GM19468 (cell line): ENCODE measurements around the gene STAC3.
"Not testable (repeated sequence)": the region's sequence is repeated elsewhere in the genome, so short reads cannot be mapped to it uniquely, and the experiment has no call there.

Experiments used
- ATAC-seq: cut with Tn5 transposase; IDR thresholded peaks from one replicate; pipeline ENCODE4 v1.9.1; 2021; ENCODE audit warnings: mild to moderate bottlenecking, moderate library complexity, moderate number of reproducible peaks; ENCODE audit not compliant: unreplicated experiment; ENCODE audit errors: extremely low read depth

Gene STAC3

GRCh38 chr12:57250956-57251355 lies at the start of gene STAC3:
Gene STAC3 (minus strand): TSS chr12:57251187. CDS start chr12:57249636, 1,551 bp downstream.
- no peak for ATAC-seq

GRCh38 chr12:57299514-57300016 lies 48.6 kb upstream of the STAC3 start:
- no peak for ATAC-seq

- no peak for ATAC-seq
Measured at GRCh38 chr12:57296291-57296690, 45.3 kb upstream of the STAC3 start.

- ATAC-seq = not testable (repeated sequence)
Measured at GRCh38 chr12:57282073-57282472, 31.1 kb upstream of the STAC3 start.

- ATAC-seq = no peak
Measured at GRCh38 chr12:57280211-57281062, 29.4 kb upstream of the STAC3 start.

- ATAC-seq = no peak
Measured at GRCh38 chr12:57278465-57279381, 27.7 kb upstream of the STAC3 start.

- ATAC-seq = no peak
Measured at GRCh38 chr12:57276935-57277563, 26.1 kb upstream of the STAC3 start.

- ATAC-seq = not testable (repeated sequence)
Measured at GRCh38 chr12:57276233-57276632, 25.2 kb upstream of the STAC3 start.

- ATAC-seq = no peak
Measured at GRCh38 chr12:57273516-57273915, 22.5 kb upstream of the STAC3 start.

GRCh38 chr12:57272337-57273151 lies 21.6 kb upstream of the STAC3 start:
- no peak for ATAC-seq

- no peak for ATAC-seq
Measured at GRCh38 chr12:57270966-57271470, 20.0 kb upstream of the STAC3 start.

GRCh38 chr12:57268264-57268663 lies 17.3 kb upstream of the STAC3 start:
- no peak for ATAC-seq

GRCh38 chr12:57266681-57267080 lies 15.7 kb upstream of the STAC3 start:
- no peak for ATAC-seq

GRCh38 chr12:57263096-57263495 lies 12.1 kb upstream of the STAC3 start:
- ATAC-seq = no peak

- ATAC-seq = no peak
Measured at GRCh38 chr12:57262126-57262822, 11.3 kb upstream of the STAC3 start.

- no peak for ATAC-seq
Measured at GRCh38 chr12:57261428-57261865, 10.5 kb upstream of the STAC3 start.

- ATAC-seq = no peak
Measured at GRCh38 chr12:57260366-57260765, 9.4 kb upstream of the STAC3 start.
